ENCODE measurements around the gene ZMYND8.

ZMYND8 gene

DNA sequence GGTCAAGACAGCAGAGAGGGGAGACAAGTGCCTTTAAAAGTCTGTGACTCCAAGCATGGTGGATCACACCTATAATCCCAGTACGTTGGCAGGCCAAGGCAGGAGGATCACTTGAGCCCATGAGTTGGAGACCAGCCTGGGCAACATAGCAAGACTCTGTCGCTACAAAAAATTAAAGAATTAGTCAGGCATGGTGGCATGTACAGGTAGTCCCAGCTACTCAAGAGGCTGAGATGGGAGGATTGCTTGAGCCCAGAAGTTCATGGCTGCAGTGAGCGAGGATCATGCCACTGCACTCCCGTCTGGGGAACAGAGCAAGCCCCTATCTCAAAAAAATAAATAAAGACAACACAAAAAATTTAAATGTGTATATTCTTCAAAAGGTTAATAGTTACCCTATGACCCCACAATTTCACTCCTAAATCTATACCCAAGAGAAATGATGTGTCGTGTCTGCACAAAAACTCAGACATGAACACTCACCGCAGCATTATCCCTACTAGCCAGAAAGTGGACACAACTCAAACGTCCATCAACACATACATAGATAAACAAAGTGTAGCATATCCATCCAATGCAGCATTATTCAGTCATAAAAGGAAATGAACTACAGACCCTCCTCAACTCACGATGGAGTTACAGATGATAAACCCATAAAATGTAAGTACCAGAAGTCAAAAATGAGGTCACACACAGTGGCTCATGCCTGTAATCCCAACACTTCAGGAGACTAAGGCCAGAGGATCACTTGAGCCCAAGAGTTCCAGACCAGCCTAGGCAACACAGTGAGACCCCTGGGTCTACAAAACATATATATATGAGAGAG, 23.9 kb downstream of the ZMYND8 start:
- DNase-seq, result no peak

DNA sequence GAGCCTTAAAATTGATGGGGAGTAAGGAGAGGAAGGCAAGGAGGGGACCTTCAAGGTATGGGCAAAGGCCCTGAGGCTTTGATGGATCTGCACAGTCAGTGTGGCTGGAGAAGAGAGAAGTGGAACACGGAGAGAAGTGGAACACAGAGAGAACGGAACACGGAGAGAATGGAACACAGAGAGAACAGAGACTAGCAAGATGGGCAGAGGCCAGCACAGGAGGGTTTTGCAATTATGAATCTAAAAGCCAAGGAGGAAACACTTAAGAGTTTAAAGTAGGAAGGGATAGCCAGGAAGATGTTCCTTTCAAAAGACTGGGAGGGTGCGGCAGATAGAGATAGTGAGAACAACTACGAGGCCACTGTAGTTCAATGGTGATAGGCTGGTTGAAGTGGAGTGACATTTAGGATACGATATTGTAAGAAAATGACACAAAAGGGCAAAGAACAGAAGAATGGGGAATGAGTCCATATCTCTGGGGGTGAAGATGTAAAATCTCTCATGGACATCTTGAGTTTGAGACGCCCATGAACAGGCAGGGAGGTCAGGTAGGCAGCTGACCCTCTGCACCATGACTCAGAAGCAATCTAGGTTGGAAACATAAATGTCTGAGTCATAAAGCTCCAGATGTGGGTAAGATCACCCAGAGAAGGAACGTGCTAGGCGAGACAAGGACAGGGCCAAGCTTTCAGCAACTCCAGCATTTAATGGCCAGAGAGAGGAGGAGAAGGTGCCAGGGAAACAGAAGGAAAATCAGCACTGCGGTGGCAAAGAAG, 25.4 kb downstream of the ZMYND8 start:
- no peak for DNase-seq

DNA sequence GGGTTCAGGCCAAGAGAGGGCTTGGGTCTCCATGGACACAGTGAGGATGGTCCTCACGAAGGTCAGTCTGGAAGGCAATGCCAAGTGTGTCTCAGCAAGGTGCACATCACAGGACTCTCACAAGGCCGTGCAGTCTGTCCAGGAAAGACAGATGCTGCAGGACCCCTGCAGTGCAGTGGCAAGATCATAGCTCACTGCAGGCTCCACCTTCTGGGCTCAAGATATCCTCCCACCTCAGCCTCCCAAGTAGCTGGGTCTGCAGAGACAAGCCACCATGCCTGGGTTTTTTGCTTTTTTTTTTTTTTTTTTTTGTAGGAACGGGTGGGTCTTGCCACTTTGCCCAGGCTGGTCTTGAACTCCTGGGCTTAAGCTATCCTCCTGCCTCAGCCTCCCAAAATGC, 26.4 kb downstream of the ZMYND8 start:
- DNase-seq, result no peak

DNA sequence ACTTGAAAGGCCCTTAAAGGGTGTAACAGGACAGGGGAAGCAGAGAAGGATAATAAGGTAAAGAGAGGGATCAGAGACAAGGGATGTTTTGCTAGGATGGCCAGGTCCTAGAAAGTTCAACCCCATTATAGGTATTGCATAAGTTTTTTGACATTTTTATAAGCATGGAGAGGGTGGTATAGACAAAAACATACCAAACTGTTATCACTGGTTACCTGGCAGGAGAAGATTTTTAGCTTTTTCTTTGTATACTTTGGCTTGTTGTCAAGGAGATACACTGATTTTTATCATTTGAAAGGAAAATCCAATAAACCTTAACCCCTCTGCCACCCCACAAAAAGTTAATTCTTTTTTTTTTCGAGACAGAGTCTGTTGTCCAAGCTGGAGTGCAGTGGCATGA, 28.4 kb downstream of the ZMYND8 start:
- DNase-seq, result no peak

DNA sequence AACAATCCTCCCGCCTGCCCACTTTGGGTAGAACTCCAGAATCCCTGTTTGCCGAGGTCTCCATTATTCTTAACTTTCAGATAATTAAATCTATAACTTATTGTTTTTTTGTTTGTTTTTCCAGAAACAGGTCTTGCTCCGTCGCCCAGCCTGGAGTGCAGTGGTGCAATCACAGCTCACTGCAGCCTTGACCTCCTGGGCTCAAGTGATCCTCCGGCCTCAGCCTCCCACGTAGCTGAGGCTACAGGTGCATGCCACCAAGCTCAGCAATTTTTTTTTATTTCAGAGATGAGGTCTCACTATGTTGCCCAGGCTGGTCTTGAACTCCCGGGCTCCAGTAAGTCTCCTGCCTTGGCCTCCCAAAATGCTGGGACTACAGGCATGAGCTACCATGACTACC, 28.8 kb downstream of the ZMYND8 start:
- no peak for DNase-seq

DNA sequence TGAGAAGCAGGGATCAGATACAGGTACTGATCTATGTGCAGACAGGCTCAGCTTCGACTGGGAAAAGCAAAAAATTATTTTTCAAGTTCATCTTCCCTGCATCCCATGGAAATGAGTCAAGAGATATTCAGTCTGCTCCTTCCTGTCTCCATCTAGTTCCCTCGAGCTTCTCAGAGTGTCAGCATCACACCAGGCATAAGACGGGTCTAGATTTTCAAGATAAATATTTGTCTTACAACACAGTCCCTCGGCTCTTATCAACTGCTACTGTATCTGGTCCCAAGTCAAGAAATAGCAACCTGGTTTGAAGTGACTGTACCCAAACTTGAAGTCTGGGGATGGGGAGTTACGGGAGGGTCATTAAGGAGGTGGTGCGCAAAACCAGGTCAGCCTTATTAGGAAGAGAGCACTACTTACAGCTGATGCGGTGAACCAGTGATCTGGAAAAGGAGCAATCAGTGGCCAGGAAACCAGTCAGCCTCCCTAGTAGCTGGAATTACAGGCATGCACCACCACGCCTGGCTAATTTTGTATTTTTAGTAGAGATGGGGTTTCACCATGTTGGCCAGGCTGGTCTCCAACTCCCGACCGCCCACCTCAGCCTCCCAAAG, 29.7 kb downstream of the ZMYND8 start:
- DNase-seq, result no peak

DNA sequence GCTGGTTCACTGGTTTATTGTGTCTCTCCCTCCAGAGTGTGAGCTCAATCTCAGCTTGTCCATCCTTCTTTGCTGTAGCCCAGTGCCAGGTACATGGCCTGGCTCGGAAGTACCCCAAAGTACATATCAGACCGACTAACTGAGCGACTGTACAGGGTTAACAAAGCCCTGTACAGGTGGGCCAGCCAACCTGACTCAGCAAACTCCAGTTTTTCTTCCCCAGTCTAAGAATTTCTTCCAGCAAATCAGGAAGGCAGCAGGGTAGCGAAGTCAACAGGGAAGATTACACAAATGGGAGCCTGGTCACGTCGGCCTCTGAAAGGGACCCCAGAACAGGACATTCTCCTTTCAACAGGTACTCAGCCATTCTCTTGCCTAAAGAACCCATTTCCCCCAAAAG, 31.3 kb downstream of the ZMYND8 start:
- DNase-seq, result no peak

DNA sequence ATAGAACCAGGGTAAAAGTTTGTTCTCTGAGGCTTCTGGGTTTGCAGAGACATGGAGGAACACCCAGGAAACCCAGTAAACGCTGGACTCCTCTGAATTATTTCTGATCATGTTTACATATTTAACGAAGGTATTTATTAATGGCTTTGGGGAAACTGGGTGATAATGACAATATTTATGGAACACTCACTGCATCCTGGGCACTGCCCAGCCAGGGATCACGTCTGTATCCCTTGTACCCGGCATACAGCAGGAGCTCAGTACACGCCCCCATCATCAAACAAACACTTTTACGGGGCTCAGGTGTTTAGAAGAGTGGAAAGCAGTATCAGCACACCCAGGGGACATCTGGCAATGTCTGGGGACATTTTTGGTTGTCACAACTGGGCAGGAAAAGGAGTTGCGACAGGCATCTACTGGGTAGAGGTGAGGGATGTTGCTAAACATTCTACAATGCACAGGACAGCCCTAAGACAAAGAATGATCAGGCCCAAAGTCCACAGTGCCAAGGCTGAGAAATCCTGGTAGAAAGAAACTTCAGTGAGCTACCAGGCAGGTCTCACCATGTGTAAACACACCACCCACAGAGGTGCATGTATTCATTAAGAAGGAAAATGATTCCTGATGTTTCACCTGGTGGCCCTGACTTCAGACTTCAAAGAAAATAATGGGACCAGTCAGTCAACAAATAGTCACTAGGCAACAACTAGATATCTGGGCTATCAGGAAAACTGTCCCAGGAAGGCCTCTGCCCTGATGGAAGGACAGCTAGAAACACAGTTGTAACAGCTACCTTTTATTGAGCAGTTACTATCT, 35.3 kb downstream of the ZMYND8 start:
- no peak for DNase-seq

DNA sequence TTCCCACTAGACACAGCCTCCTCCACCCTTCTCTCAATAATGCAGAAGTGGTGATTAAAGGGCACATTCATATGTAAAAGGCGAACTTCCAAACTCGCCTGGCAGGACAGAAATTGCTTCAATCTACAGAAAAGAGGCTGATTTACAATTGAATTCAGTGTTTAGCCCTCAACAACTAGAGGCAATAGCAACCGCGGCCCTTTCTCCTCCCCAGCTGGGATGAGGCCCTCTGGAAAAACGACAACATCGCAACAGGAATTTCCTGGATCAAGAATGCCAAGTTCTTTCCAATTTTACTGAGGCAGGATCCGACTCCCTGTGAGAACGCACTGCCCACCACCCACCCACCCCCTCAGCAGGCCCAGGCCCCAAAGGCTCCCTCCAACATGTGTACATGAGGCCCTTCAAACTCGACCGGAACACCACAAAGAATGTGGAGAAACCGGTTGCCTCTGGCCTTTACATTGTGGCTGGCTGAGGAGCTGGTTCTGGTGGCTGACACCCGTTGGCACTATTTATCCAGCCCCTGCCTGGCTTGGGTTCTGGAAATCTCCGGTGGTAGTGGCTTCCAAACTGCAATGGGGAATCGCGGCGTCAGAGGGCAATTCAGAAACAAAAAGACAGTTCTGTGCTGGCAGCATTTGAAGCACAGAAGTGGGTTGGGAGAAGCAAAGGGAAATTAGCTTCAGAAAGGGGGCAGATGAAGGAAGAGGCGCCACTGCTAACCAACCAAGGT, 36.8 kb downstream of the ZMYND8 start:
- DNase-seq, result no peak

DNA sequence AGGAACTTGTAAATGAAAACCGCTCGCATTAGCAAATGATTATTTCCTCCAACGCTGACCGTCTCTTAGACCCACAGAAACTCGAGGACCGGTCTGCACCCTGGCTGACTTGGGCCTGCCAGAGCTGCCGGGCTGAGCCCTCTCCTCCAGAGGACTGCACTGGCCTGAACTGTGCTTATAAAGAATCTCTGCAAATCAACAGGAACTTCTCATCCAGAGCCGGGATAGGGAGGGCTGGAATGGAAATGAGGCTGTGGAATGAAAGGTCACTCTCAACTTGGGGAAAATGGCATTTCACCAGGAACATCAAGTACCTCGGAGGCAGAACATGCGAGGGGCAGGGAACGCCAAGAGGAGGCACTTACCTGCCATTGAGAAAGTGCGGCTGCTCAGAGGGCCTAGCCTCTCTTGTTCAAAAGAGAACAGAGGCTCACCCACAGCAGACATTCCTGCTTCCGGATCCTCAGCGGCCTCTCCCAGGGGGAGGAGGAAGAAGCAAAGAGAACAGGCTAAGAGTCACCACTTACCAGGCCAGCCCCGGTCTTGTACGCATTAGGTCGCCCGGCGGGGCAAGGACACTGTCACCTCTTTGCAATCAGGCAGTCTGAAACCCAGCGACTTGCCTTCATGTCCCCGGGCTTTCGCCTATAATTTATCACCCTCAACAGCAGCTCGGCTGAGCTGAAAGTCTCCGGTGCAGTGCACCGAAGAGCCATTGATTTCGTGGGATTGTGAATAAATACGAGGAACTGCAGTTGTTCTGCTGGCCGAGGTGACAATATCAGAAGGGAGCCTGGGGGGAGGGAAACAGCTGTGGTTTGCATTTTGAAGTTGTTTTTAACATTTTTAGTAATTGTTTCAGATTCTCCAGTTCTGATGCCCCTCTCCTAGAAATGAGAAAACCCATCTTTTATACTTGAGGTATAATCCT, 37.6 kb downstream of the ZMYND8 start:
- peak; percentile 30 for DNase-seq

DNA sequence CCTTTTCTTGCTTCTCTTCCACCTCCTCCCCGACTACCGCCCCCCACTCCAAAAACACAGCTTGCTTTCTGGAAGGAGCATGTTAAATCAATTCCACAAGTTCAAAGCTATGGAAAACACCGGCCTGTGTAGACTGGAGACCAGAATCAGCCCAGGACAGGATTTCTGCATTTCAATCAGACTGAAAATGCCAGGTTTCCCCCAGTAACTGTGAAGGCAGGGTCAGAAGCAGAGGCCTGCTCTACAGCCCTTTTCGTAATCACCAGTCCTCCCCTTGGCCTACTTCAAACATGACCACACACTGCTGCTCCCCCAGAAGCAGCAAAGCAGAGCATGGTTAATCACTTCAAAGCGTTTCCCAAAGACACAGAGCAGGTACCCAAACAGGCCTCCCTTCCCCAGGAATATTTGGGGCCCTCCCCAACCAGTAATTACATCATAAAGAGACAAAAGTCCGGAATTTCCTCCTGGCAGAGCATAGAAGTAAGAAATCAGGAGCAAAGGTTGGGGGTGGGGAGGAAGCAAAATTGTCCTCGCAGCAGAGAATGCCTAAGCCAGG, 38.4 kb downstream of the ZMYND8 start:
- DNase-seq, result no peak

DNA sequence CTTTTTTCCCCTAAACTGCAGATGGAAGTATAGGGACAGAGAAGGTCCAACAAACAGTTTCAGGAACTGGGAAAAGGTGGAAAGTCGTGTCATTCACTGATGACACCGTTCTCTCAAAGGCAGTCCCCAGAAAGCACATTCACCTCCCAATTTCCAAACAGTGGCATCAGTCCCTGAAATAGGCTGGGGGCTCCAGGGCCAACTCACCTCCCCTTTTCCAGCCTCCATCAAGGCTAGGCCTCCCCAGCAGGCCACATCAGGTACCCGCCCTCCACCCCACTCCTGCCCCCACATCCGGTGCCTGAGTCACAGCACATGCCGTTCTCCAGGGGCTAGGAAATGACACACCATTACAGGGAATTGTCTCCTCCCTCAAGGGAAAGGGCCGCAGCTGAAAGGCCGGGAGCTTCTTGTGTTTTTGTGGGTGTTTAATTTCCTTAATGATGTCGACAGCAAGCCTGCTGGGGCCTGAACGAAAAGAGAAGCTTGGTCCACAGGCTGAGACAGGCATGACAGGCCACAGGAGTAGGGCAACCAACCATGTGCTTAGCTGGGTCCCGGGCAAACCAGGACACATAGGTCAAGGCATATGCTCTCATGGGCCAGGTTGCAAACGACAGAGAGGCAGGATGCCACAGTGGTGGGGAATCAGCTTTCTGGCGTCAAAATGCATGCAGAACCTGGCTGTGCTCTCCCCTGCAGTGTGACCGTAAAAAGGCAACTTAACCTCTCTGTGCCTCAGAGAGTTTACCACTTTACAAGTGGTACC, 39.2 kb downstream of the ZMYND8 start:
- DNase-seq, result no peak

DNA sequence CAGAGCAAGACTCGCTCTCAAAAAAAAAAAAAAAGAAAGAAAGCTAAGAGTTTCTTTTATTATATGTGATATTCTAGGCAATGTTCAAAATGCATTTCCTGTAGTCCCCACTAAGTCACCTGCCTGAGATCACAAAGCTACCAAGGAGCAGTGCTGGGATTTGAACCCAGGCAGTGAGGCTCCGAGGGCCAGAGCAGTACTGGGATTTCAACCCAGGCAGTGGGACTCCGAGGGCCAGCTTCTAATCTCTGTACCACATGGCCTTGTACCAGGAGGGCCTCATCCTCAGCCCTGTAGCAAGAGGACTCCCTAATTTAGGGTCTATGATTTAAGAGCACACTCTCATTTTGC, 39.7 kb downstream of the ZMYND8 start:
- DNase-seq, result no peak

DNA sequence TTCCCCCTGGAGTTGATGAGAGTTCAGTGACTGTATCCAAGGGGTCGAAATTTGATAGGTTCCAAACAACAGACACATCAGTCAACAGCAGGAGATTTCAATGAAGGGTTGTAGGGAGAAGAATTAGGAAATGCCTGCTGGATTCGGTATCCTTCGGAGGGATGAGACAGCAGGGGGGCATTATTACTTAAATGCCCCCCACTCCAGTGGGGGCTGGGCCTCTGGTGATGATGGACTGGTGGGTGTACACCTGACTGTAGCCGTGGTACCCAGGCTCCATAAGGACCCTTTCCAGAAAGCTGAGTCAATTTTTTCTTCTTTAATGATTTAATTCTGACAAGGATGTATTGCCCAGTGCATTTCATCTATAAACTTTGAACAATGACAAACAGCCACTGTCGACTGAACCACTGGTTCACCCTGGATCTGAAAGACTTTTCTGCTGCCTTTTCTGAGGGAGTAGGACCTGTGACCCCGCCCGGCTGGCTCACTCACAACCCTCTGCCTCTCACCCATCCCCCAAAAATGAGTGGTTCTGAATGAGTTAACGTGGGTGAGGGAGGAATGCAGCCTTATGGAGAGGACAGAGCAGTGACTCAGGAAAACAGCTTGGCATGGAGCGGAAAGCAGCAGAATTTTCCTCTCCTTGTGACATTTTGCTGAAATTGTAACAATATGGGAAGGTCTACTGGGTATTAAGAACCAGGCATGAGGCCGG, 41.0 kb downstream of the ZMYND8 start:
- DNase-seq, result peak; percentile 30

DNA sequence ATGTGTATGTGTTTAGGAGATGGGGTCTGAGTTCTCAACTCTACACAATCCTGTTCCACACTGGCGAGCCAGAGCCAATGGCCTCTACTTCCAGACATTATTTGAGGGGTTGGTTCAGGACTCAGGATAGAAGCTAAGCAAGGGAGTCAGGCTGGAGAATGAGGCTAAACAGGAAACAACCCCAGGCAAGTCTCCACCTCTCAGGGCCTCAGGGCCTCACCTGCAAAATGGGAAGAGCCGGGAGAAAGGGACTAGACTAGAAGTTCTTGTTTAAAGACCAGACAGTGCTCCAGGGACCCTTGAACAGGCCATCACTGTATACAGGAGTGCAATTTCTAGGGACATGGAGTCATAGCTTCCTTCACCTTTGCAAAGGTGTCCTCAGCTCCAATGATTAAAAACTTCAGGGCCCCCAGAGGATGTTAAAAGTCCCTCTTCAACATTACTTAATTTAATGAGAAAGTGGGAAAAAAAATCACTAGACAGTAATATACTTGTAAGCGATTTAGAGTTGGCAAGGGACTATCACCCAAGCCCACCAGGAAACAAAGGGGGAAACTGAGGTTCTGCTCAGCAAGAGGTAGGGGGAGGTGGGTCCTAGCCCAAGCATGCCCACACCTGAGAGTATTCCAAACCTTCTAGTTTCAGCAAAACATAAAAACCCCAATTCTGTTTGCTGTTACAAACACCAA, 41.7 kb downstream of the ZMYND8 start:
- DNase-seq, result no peak

DNA sequence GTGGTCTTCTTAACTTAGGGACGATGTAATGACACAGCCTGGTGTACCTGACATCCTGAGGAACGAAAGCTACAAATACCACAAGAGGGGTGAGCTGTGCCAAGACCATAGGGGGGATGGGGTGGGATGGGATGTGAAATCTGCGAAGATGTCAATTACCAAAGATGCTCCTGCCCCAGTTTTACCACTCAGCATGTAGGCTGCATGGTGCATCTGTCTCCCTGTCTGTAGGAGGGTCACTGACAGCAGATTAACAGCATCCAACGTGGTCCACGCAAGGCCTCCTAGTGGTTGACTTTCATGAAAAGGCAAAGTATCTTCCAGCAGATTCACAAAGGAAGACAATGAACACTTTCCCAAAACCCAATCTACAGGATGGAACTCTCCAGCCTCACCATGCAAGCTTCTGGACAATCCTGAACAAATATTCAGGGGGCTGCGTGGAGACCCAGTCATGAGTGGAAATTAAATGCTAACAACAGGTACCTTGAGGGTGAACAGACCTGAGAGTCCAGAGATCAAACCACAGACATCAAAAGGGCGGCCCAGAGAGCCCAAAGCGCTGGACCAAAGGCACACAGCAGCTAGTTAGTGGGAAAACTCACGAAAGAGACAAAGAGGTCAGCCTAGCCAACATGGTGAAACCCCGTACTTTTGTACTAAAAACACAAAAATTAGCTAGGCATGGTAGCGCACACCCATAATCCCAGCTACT, 44.4 kb downstream of the ZMYND8 start:
- no peak for DNase-seq

DNA sequence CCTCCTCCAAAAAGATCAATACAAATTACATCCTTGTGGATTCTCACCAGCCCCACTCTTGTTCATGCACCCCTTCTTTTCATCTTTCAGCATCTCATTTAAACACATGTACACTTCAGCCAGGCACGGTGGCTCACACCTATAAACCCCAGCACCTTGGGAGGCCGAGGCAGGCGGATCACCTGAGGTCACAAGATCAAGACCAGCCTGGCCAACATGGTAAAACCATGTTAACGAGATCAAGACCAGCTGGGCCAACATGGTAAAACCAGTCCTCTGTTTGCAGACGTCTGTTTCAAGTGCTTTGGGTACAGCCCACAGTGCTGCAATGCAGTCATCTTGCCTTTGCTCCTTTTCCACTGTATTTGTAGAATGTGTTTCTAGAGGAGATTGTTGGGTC, 45.3 kb downstream of the ZMYND8 start:
- no peak for DNase-seq

DNA sequence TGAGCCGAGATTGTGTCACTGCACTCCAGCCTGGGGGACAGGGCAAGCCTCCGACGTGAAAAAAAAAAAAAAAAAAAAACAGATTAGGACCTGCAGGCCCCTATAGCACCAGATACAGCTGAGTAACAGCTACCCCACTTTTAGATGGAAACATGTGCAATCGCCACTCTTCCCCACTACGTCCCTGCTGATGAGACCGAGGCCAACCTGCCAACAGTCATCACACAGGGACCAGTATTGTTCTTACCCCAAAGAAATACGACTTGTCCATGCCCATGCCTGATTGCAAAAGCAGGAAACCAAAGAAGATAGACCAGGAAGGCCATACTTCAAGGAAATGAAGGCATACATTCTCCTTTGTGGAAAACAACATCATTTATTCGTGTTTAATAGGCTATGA, 45.8 kb downstream of the ZMYND8 start:
- DNase-seq, result no peak

All from NCI-H187 treated with DMSO at 0.1 percent for 48 hours (cell line).